PC-3 (cell line): Measurements from ENCODE around the gene ZBTB7C. TPM values are rescaled to one million over a fixed set of nuclear protein-coding genes. Genes with fewer than 3 reads are reported as not detected.

ENCODE experiments used
- ATAC-seq: fragments of 200-7000 bp; cut with Tn5 transposase; 2 replicates; pipeline ENCODE4 v1.9.1; 2020; ENCODE audit warnings: mild to moderate bottlenecking, moderate library complexity
- BruUV-seq: library from RNA; stranded (reverse); fragments of 400-500 nt; replicated peaks from 2 replicates; lab custom pipeline; 2021; lab: Mats Ljungman, UMichigan
- CTCF ChIA-PET: fragments of 300-600 bp; sonication (Branson Sonifier 250); formaldehyde crosslinking; loops from one replicate; lab custom pipeline; 2022; ENCODE audit warnings: antibody characterized with exemption; lab: Charles Lee
- POLR2A ChIA-PET: fragments of 300-600 bp; sonication (Branson Sonifier 250); formaldehyde crosslinking; loops from one replicate; lab custom pipeline; 2022; ENCODE audit warnings: antibody characterized with exemption; ENCODE audit not compliant: unreplicated experiment; lab: Charles Lee
- DNase-seq: peaks from one replicate; pipeline ENCODE4 v3.0.0-alpha.2; 2015
- H2AFZ ChIP-seq: fragments of 300-600 bp; sonication (generic); 2 replicates; pipeline ENCODE4 v1.6.0; 2016; ENCODE audit warnings: antibody characterized with exemption, low read length
- H3F3A ChIP-seq: fragments of 300-600 bp; sonication (generic); one replicate; pipeline ENCODE4 v1.6.0; 2017; ENCODE audit warnings: antibody characterized with exemption, low read length, control low read depth, mild to moderate bottlenecking; ENCODE audit not compliant: unreplicated experiment
- H3K27ac ChIP-seq: fragments of 300-600 bp; sonication (generic); 2 replicates; pipeline ENCODE4 v1.5.1; 2016; ENCODE audit warnings: mild to moderate bottlenecking, low read length
- H3K27me3 ChIP-seq: fragments of 300-600 bp; sonication (generic); 2 replicates; pipeline ENCODE4 v1.6.1; 2016; ENCODE audit warnings: low read length, mixed read lengths
- H3K36me3 ChIP-seq: fragments of 300-600 bp; sonication (generic); 2 replicates; pipeline ENCODE4 v1.6.1; 2016; ENCODE audit warnings: low read depth, mixed run types, low read length, mixed read lengths
- H3K4me1 ChIP-seq: fragments of 300-600 bp; sonication (generic); 2 replicates; pipeline ENCODE4 v1.5.1; 2016; ENCODE audit warnings: low read length; ENCODE audit not compliant: insufficient read depth
- H3K4me2 ChIP-seq: fragments of 300-600 bp; sonication (generic); 2 replicates; pipeline ENCODE4 v1.6.0; 2016; ENCODE audit warnings: low read length
- H3K4me3 ChIP-seq: fragments of 300-600 bp; sonication (generic); 2 replicates; pipeline ENCODE4 v1.5.1; 2016; ENCODE audit warnings: mild to moderate bottlenecking, low read length, mixed read lengths
- H3K79me2 ChIP-seq: fragments of 300-600 bp; sonication (generic); 2 replicates; pipeline ENCODE4 v1.6.1; 2017; ENCODE audit warnings: low read length, mixed read lengths
- H3K9ac ChIP-seq: fragments of 300-600 bp; sonication (generic); 2 replicates; pipeline ENCODE4 v1.6.0; 2016; ENCODE audit warnings: mild to moderate bottlenecking, low read length
- H3K9me2 ChIP-seq: fragments of 300-600 bp; sonication (generic); replicated peaks from 2 replicates; pipeline ENCODE4 v1.6.1; 2016; ENCODE audit warnings: mixed run types, low read length, mixed read lengths
- H3K9me3 ChIP-seq: fragments of 300-600 bp; sonication (generic); 2 replicates; pipeline ENCODE4 v1.6.1; 2016; ENCODE audit warnings: low read length, mixed read lengths
- H4K20me1 ChIP-seq: fragments of 300-600 bp; sonication (generic); 2 replicates; pipeline ENCODE4 v1.6.1; 2016; ENCODE audit warnings: low read length, mixed read lengths
- EZH2 ChIP-seq: fragments of 300-600 bp; sonication (generic); IDR thresholded peaks from one replicate; pipeline ENCODE4 v1.6.1; 2017; ENCODE audit warnings: antibody characterized with exemption, mild to moderate bottlenecking, low read length; ENCODE audit not compliant: unreplicated experiment
- EZH2phosphoT487 ChIP-seq: fragments of 300-600 bp; sonication (generic); IDR thresholded peaks from 2 replicates; pipeline ENCODE4 v1.6.1; 2018; ENCODE audit warnings: mild to moderate bottlenecking, antibody characterized with exemption, low read length, borderline replicate concordance
- intact Hi-C: fragments of 100-400 bp; cut with micrococcal nuclease; formaldehyde crosslinking; loops from 2 replicates; pipeline ENCODE4 v1.9.0; 2023
- total RNA-seq: library from RNA; depleted of rRNA; stranded (reverse); fragments of >200 nt; gene quantifications from 2 replicates; pipeline ENCODE4 v1.2.3, GENCODE V29; 2014
- TF ChIP-seq, protein P1 (sequence below): fragments of 300-600 bp; sonication (generic); conservative IDR thresholded peaks from 2 replicates; pipeline ENCODE4 v1.5.1; 2017; ENCODE audit warnings: antibody characterized with exemption, low read depth, mild to moderate bottlenecking, low read length

Gene ZBTB7C
- total RNA-seq, 1 experiment from 2014 or later = 1.3 TPM

- H3K79me2 ChIP-seq = no peaks in the 10 kb centered on the region
- H3K9ac ChIP-seq = no peak overlapping the region
- H3K4me1 ChIP-seq = no peaks in the 10 kb centered on the region
- H3K27ac ChIP-seq = no peak overlapping the region
- no peaks in the 10 kb centered on the region for H3K27me3 ChIP-seq
- H3K4me2 ChIP-seq = no peak overlapping the region
- no peak for ATAC-seq
- no peak for TF ChIP-seq EZH2phosphoT487
- no peaks in the 10 kb centered on the region for H3F3A ChIP-seq
- POLR2A ChIA-PET = no interaction called here
- CTCF ChIA-PET = no interaction called here
- BruUV-seq = no TSS peak
- intact Hi-C loops = no loop called here
- H3K36me3 ChIP-seq = no peaks in the 10 kb centered on the region
- no peaks in the 10 kb centered on the region for H3K9me3 ChIP-seq
- H3K4me3 ChIP-seq = no peak overlapping the region
- H4K20me1 ChIP-seq = no peaks in the 10 kb centered on the region
- no peak overlapping the region for H2AFZ ChIP-seq
- DNase-seq = no peak
- no peaks in the 10 kb centered on the region for H3K9me2 ChIP-seq
These were observed 295.5 kb downstream of the ZBTB7C start for GRCh38 chr18:48113691-48114090.

GRCh38 chr18:48111587-48111986 lies 297.6 kb downstream of the ZBTB7C start:
- no peaks in the 10 kb centered on the region for H3K9me3 ChIP-seq

DNA sequence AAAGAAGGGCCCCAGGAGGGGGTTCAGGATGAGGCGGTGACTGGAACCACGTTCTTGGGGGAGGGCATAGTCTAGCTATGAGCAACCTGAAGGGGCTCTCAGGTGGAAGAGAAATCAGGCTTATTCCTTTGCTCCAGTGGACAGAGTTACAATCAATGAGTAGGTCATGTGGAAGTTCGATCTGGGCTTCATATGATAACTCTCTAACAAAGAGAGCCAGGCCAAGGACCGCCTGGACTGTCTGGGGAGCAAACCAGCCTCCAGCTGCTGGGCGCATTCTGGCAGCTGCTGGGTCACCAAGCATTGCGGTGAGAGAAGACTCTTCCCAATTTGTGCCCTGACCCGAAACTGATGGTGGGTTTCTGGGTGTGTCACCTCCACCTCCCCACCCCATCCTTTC lies 298.4 kb downstream of the ZBTB7C start:
- Histone ChIP-seq H3K4me1 (no peaks in the 10 kb centered on the region), H3K9ac (no peak overlapping the region), H3K9me3 (no peaks in the 10 kb centered on the region), H3F3A (no peaks in the 10 kb centered on the region), H3K9me2 (no peaks in the 10 kb centered on the region), H3K79me2 (no peaks in the 10 kb centered on the region), H3K36me3 (no peaks in the 10 kb centered on the region), H2AFZ (no peak overlapping the region), H3K4me3 (no peak overlapping the region), H3K27me3 (no peaks in the 10 kb centered on the region), H3K4me2 (no peak overlapping the region), H3K27ac (no peak overlapping the region), H4K20me1 (no peaks in the 10 kb centered on the region)
- no TSS peak for BruUV-seq
- intact Hi-C loops = no loop called here
- ATAC-seq (no peak), DNase-seq (no peak)
- ChIA-PET CTCF (no interaction called here), POLR2A (no interaction called here)
- no peak for TF ChIP-seq EZH2phosphoT487
- TF ChIP-seq EZH2 = no peak
- TF ChIP-seq, protein P1, sequence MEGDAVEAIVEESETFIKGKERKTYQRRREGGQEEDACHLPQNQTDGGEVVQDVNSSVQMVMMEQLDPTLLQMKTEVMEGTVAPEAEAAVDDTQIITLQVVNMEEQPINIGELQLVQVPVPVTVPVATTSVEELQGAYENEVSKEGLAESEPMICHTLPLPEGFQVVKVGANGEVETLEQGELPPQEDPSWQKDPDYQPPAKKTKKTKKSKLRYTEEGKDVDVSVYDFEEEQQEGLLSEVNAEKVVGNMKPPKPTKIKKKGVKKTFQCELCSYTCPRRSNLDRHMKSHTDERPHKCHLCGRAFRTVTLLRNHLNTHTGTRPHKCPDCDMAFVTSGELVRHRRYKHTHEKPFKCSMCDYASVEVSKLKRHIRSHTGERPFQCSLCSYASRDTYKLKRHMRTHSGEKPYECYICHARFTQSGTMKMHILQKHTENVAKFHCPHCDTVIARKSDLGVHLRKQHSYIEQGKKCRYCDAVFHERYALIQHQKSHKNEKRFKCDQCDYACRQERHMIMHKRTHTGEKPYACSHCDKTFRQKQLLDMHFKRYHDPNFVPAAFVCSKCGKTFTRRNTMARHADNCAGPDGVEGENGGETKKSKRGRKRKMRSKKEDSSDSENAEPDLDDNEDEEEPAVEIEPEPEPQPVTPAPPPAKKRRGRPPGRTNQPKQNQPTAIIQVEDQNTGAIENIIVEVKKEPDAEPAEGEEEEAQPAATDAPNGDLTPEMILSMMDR = no peak

More at GRCh38 chr18:48111587-48111986, 297.6 kb downstream of the ZBTB7C start:
- CTCF ChIA-PET = no interaction called here
- Histone ChIP-seq H2AFZ (no peak overlapping the region), H3K9ac (no peak overlapping the region), H3K4me3 (no peak overlapping the region), H4K20me1 (no peaks in the 10 kb centered on the region), H3K79me2 (no peaks in the 10 kb centered on the region), H3K4me2 (no peak overlapping the region), H3K4me1 (no peaks in the 10 kb centered on the region), H3F3A (no peaks in the 10 kb centered on the region), H3K36me3 (no peaks in the 10 kb centered on the region), H3K27me3 (no peaks in the 10 kb centered on the region), H3K27ac (no peak overlapping the region), H3K9me2 (no peaks in the 10 kb centered on the region)
- no peak for ATAC-seq
- BruUV-seq = no TSS peak
- POLR2A ChIA-PET = no interaction called here
- intact Hi-C loops = no loop called here
- TF ChIP-seq EZH2phosphoT487 (no peak), EZH2 (no peak)
- TF ChIP-seq, protein P1 = no peak
- DNase-seq = no peak
